Activated CD8-positive, alpha-beta memory T cell treated with anti-CD3 and anti-CD28 coated beads, Interleukin-2, amount 50 U/mL, for 48 hours (primary cell): ENCODE data around the gene REEP1.

Source experiments
- DNase-seq: peaks from one replicate; pipeline ENCODE4 v3.0.0-alpha.2; 2020

REEP1 gene

GRCh38 chr2:86193901-86194567 is 143.4 kb downstream of the REEP1 start:
- DNase-seq: no peak

DNA sequence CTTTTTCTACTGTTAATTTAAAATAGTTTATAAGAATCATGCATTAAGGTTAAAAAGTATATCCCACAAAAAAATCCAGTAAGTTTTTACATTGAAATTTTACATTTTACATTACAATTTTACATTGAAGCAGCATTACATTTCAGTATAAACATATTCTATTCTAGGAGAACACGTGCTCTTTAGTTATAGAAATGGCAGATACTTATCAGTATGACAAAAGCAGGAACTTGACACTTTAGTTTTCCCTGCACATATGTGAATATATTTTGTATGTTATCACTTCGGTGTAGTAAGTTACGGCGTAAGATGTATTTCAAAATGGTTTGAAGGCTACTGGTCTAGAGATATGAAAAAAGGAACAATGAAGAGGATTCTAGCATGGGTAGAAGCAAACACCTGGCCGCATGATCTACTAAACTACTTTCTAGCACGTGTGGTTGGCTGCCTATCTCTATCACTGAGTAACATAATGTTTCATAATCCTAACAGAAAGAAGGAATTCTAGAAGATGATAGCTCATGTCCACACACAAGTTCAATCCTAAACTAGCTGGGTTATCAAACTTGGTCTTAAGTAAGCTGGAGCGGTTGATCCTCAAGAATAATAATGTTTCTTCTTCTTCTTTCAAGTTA is 147.5 kb downstream of the REEP1 start:
- DNase-seq: no peak

- DNase-seq: no peak
Observed at GRCh38 chr2:86186431-86186830, 151.0 kb downstream of the REEP1 start.

DNA sequence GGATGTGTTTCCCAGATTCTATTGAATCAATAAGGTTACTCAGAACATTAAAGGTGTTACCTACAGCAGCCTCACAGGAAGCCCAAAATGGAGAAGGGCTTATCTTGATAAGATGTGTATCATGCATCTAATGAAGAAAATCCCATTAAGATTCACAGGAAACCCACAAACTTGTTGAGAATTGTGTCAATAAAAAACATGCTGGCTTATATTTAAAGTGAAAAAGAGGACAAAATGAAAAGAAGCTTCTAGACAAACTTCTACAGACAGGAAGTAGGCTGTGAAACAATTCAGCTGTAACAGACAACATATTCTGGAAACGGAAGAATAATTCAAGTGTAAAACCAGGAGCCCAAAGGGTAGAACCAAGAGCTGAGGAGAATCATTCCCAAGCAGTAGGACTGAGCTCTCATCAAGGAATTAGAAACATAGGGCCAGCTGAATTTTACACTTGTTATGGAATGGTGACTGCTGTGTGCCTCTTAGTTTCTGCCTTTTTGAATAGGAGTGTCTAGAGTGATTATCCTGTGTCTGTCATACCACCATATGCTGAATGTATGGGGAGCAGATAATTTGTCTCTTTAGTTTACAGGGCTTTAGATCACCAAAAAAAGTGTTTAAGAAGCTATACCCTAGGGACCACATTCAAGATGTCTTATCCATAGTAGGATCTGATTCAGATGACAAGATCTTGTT is 151.8 kb downstream of the REEP1 start:
- no peak for DNase-seq

GRCh38 chr2:86176597-86176996 is 160.8 kb downstream of the REEP1 start:
- no peak for DNase-seq

GRCh38 chr2:86175828-86176227 is 161.6 kb downstream of the REEP1 start:
- no peak for DNase-seq

GRCh38 chr2:86174445-86174844 is 163.0 kb downstream of the REEP1 start:
- no peak for DNase-seq

DNA sequence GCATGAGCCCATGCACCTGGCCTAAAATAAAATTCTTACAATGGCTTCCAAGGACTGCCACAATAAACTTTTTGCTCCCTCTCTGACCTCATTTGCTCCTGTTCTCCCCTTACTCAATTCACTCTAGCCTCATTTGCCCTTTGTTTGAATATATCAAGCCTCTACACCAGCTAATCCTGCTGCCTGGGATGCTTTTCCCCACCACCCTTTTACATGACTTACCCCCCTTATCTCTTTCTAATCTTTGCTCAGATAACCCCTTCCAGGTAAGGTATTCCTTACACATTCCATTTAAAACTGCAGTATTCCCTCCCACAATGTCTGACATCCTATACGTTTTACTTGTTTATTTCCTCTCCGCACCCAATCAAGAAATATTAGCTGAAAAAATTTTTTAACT is 164.8 kb downstream of the REEP1 start:
- no peak for DNase-seq

GRCh38 chr2:86171295-86171694 is 166.1 kb downstream of the REEP1 start:
- DNase-seq: no peak

DNA sequence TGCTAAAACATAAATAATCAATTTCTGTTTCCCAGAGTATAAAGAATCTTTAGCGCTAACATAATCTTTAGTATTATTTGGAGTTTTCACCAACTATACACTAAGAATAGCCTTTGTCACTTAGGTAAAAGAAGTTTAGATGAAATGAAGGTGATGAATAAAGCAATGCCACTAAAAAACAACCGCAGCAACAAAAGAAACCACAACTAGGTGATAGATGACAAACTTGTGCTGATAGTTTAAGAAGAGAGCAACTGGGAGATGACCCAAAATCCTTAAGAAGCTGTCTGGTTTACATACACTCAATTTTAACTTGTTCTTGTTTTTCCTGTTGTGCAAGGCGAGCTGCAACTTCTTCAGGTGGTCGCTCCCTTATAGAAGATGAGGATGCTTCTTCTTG is 167.0 kb downstream of the REEP1 start:
- DNase-seq: no peak
